SK-N-SH treated with all-trans-retinoic acid at 6 μM for 48 hours (cell line): ENCODE results near the gene LHX6.

Experiments used
- ATAC-seq: fragments of 200-7000 bp; cut with Tn5 transposase; 3 replicates; pipeline ENCODE4 v1.9.1; 2020; ENCODE audit warnings: mild to moderate bottlenecking, moderate library complexity
- ARNTL ChIP-seq: fragments of 450-650 bp; formaldehyde crosslinking; IDR thresholded peaks from 2 replicates; pipeline ENCODE4 v1.5.0; 2020; ENCODE audit warnings: low read depth, mild to moderate bottlenecking, moderate library complexity, borderline replicate concordance
- BACH2 ChIP-seq: fragments of 250-450 bp; sonication (Bioruptor Pico); IDR thresholded peaks from 2 replicates; pipeline ENCODE4 v1.9.0; 2021; ENCODE audit warnings: mild to moderate bottlenecking, borderline replicate concordance
- ISL1 ChIP-seq: fragments of 250-450 bp; sonication (Bioruptor Pico); IDR thresholded peaks from 2 replicates; pipeline ENCODE4 v2.1.2; 2022; ENCODE audit warnings: mild to moderate bottlenecking, moderate library complexity
- OSR1 ChIP-seq: fragments of 250-450 bp; sonication (Bioruptor Pico); IDR thresholded peaks from 2 replicates; pipeline ENCODE4 v1.8.0; 2022; ENCODE audit warnings: moderate library complexity, mild to moderate bottlenecking, inconsistent platforms
- PPARA ChIP-seq: fragments of 250-450 bp; sonication (Bioruptor Pico); IDR thresholded peaks from 2 replicates; pipeline ENCODE4 v1.5.0; 2020; ENCODE audit warnings: mild to moderate bottlenecking, borderline replicate concordance
- RARB ChIP-seq: fragments of 250-450 bp; sonication (Bioruptor Pico); IDR thresholded peaks from 2 replicates; pipeline ENCODE4 v1.8.0; 2021; ENCODE audit warnings: mild to moderate bottlenecking, moderate library complexity
- SNAI2 ChIP-seq: fragments of 250-450 bp; sonication (Bioruptor Pico); IDR thresholded peaks from 2 replicates; pipeline ENCODE4 v1.5.0; 2020; ENCODE audit warnings: mild to moderate bottlenecking, moderate library complexity
- TCF4 ChIP-seq: fragments of 250-450 bp; sonication (Bioruptor Pico); IDR thresholded peaks from 2 replicates; pipeline ENCODE4 v1.8.0; 2021; ENCODE audit warnings: mild to moderate bottlenecking, moderate library complexity, borderline replicate concordance
- TOX ChIP-seq: fragments of 250-450 bp; sonication (Bioruptor Pico); IDR thresholded peaks from 2 replicates; pipeline ENCODE4 v1.8.0; 2021; ENCODE audit warnings: mild to moderate bottlenecking, moderate library complexity, borderline replicate concordance
- ZC3H10 ChIP-seq: fragments of 250-450 bp; sonication (Bioruptor Pico); IDR thresholded peaks from 2 replicates; pipeline ENCODE4 v1.5.1; 2021; ENCODE audit warnings: mild to moderate bottlenecking, moderate library complexity
- ZFP3 ChIP-seq: fragments of 250-450 bp; sonication (Bioruptor Pico); IDR thresholded peaks from 2 replicates; pipeline ENCODE4 v1.5.0; 2020; ENCODE audit warnings: mild to moderate bottlenecking, moderate library complexity
- ZFP30 ChIP-seq: fragments of 450-650 bp; formaldehyde crosslinking; IDR thresholded peaks from 2 replicates; pipeline ENCODE4 v1.5.0; 2022; ENCODE audit warnings: mild to moderate bottlenecking, moderate library complexity
- ZNF565 ChIP-seq: fragments of 450-650 bp; formaldehyde crosslinking; conservative IDR thresholded peaks from 2 replicates; pipeline ENCODE4 v1.5.0; 2020; ENCODE audit warnings: low read depth, mild to moderate bottlenecking, moderate library complexity
- ZNF8 ChIP-seq: fragments of 450-650 bp; formaldehyde crosslinking; IDR thresholded peaks from 2 replicates; pipeline ENCODE4 v1.5.0; 2020; ENCODE audit warnings: mild to moderate bottlenecking, moderate library complexity
- TF ChIP-seq, protein P1 (sequence below): fragments of 250-450 bp; sonication (Bioruptor Pico); IDR thresholded peaks from 2 replicates; pipeline ENCODE4 v1.5.1; 2020; ENCODE audit warnings: low read depth, mild to moderate bottlenecking, moderate library complexity
- TF ChIP-seq, protein P2 (sequence below): fragments of 250-450 bp; sonication (Bioruptor Pico); IDR thresholded peaks from 2 replicates; pipeline ENCODE4 v1.5.1; 2021; ENCODE audit warnings: mild to moderate bottlenecking, moderate library complexity
- TF ChIP-seq, protein P3 (sequence below): fragments of 250-450 bp; sonication (Bioruptor Pico); IDR thresholded peaks from 2 replicates; pipeline ENCODE4 v1.5.0; 2020; ENCODE audit warnings: mild to moderate bottlenecking, moderate library complexity
- TF ChIP-seq, protein P4 (sequence below): fragments of 250-450 bp; sonication (Bioruptor Pico); IDR thresholded peaks from 2 replicates; pipeline ENCODE4 v1.8.0; 2020; ENCODE audit warnings: mild to moderate bottlenecking, moderate library complexity, borderline replicate concordance

LHX6 gene

DNA sequence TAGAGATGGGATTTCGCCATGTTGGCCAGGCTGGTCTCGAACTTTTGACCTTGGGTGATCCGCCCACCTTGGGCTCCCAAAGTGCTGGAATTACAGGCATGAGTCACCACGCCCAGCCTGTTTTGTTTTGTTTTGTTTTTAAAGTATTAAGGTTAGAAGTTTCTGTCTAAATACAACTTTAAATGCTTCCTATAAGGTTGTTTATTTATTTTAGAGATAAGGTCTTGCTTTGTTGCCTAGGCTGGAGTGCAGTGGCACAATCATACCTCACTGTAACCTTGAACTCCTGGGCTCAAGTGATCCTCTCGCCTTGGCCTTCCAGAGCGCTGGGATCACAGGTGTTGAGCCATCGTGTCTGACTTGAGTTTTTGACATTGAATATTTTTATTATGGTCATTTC lies 47.3 kb upstream of the LHX6 start:
- TF ChIP-seq PPARA (CRISPR knock-in tag) (no peak), TOX (CRISPR knock-in tag) (no peak), SNAI2 (CRISPR knock-in tag) (no peak), ZC3H10 (CRISPR knock-in tag) (no peak), RARB (CRISPR knock-in tag) (no peak), ZFP30 (CRISPR knock-in tag) (no peak)
- TF ChIP-seq, protein P1, sequence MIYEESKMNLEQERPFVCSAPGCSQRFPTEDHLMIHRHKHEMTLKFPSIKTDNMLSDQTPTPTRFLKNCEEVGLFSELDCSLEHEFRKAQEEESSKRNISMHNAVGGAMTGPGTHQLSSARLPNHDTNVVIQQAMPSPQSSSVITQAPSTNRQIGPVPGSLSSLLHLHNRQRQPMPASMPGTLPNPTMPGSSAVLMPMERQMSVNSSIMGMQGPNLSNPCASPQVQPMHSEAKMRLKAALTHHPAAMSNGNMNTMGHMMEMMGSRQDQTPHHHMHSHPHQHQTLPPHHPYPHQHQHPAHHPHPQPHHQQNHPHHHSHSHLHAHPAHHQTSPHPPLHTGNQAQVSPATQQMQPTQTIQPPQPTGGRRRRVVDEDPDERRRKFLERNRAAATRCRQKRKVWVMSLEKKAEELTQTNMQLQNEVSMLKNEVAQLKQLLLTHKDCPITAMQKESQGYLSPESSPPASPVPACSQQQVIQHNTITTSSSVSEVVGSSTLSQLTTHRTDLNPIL (CRISPR knock-in tag): no peak
- no peak for ATAC-seq

DNA sequence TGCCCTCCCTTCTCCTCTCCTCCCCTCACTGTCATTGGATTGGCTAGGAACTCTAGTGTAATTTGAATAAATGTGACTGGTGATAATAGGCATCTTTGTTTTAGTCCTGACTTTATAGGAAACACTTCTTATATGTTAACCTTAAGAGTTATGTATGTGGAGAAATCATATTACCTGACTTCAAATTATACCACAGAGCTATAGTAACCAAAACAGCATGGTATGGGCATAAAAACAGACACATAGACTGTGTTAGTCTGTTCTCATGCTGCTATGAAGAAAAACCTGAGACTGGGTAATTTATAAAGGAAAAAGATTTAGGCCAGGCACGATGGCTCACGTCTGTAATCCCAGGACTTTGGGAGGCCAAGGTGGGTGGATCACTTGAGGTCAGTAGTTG lies 45.3 kb upstream of the LHX6 start:
- ATAC-seq: no peak
- TF ChIP-seq ZNF8 (CRISPR knock-in tag): no peak
- no peak for TF ChIP-seq ARNTL (CRISPR knock-in tag)
- TF ChIP-seq, protein P2, sequence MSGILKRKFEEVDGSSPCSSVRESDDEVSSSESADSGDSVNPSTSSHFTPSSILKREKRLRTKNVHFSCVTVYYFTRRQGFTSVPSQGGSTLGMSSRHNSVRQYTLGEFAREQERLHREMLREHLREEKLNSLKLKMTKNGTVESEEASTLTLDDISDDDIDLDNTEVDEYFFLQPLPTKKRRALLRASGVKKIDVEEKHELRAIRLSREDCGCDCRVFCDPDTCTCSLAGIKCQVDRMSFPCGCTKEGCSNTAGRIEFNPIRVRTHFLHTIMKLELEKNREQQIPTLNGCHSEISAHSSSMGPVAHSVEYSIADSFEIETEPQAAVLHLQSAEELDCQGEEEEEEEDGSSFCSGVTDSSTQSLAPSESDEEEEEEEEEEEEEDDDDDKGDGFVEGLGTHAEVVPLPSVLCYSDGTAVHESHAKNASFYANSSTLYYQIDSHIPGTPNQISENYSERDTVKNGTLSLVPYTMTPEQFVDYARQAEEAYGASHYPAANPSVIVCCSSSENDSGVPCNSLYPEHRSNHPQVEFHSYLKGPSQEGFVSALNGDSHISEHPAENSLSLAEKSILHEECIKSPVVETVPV: no peak
- TF ChIP-seq ZNF565: no peak
- no peak for TF ChIP-seq ZC3H10 (CRISPR knock-in tag)
- TF ChIP-seq, protein P3, sequence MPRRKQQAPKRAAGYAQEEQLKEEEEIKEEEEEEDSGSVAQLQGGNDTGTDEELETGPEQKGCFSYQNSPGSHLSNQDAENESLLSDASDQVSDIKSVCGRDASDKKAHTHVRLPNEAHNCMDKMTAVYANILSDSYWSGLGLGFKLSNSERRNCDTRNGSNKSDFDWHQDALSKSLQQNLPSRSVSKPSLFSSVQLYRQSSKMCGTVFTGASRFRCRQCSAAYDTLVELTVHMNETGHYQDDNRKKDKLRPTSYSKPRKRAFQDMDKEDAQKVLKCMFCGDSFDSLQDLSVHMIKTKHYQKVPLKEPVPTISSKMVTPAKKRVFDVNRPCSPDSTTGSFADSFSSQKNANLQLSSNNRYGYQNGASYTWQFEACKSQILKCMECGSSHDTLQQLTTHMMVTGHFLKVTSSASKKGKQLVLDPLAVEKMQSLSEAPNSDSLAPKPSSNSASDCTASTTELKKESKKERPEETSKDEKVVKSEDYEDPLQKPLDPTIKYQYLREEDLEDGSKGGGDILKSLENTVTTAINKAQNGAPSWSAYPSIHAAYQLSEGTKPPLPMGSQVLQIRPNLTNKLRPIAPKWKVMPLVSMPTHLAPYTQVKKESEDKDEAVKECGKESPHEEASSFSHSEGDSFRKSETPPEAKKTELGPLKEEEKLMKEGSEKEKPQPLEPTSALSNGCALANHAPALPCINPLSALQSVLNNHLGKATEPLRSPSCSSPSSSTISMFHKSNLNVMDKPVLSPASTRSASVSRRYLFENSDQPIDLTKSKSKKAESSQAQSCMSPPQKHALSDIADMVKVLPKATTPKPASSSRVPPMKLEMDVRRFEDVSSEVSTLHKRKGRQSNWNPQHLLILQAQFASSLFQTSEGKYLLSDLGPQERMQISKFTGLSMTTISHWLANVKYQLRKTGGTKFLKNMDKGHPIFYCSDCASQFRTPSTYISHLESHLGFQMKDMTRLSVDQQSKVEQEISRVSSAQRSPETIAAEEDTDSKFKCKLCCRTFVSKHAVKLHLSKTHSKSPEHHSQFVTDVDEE (CRISPR knock-in tag): no peak
- no peak for TF ChIP-seq ISL1 (CRISPR knock-in tag)
- TF ChIP-seq TOX (CRISPR knock-in tag): no peak
- TF ChIP-seq TCF4: no peak
- TF ChIP-seq SNAI2 (CRISPR knock-in tag): no peak
- TF ChIP-seq, protein P1 (CRISPR knock-in tag): no peak
- TF ChIP-seq ZFP30 (CRISPR knock-in tag): no peak
- TF ChIP-seq RARB (CRISPR knock-in tag): no peak
- no peak for TF ChIP-seq OSR1
- TF ChIP-seq BACH2 (CRISPR knock-in tag): no peak
- TF ChIP-seq PPARA (CRISPR knock-in tag): no peak
- no peak for TF ChIP-seq ZFP3 (CRISPR knock-in tag)
- TF ChIP-seq, protein P4, sequence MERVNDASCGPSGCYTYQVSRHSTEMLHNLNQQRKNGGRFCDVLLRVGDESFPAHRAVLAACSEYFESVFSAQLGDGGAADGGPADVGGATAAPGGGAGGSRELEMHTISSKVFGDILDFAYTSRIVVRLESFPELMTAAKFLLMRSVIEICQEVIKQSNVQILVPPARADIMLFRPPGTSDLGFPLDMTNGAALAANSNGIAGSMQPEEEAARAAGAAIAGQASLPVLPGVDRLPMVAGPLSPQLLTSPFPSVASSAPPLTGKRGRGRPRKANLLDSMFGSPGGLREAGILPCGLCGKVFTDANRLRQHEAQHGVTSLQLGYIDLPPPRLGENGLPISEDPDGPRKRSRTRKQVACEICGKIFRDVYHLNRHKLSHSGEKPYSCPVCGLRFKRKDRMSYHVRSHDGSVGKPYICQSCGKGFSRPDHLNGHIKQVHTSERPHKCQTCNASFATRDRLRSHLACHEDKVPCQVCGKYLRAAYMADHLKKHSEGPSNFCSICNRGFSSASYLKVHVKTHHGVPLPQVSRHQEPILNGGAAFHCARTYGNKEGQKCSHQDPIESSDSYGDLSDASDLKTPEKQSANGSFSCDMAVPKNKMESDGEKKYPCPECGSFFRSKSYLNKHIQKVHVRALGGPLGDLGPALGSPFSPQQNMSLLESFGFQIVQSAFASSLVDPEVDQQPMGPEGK (CRISPR knock-in tag): no peak

DNA sequence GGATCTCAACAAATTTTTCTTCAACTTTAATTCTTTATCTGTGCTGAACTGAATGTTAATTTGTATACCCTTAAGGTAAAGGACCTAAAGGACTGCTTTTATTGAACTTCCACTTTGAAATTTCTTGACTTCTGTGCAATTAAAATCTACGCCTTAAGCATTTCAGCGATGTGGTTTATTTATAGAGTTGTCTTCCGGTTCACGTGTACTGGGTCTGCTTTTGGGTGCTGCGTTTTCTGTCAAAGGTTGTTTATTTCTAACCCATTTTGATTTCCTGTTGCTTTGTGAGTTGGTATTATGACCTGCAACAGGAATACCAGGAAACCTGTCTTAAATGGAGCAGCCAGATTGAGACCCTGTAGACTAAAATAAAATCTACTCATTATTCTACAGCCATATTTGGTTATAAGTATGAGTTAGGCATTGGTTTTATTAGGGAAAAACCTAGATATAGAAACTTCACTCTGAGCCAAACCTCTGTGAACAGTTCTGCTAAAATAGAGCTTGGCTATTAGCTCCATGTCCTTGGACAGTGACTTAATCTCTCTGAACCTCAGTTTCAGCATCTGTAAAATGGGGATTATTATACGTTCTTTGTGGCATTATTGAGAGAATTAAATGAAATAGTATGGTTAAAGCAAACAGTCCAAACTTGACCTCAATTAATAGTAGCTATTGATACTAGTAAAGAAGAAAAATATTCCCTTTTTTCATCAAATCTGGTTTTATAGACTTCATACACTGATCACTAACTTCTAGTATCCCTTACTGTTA lies 39.5 kb upstream of the LHX6 start:
- no peak for ATAC-seq
- no peak for TF ChIP-seq TCF4
- TF ChIP-seq, protein P2: no peak
- TF ChIP-seq, protein P3 (CRISPR knock-in tag): no peak
- TF ChIP-seq SNAI2 (CRISPR knock-in tag): no peak
- TF ChIP-seq, protein P1 (CRISPR knock-in tag): no peak
- TF ChIP-seq, protein P4 (CRISPR knock-in tag): no peak
- no peak for TF ChIP-seq BACH2 (CRISPR knock-in tag)
